ENCODE measurements around the gene LAMP1.
A peak's percentile ranks its signal among the peaks of the same experiment; 100 is the strongest.
"Not testable (repeated sequence)": the region's sequence is repeated elsewhere in the genome, so short reads cannot be mapped to it uniquely, and the experiment has no call there.

The LAMP1 gene

GRCh38 chr13:113367771-113368170 is 70.7 kb downstream of the LAMP1 start:
- DNase-seq (no peak), ATAC-seq (no peak)
- H3K4me3 Mint-ChIP-seq = no peak overlapping the region
- peaks cover 3% of the 10 kb centered on the region for H3K4me1 Mint-ChIP-seq
- no peak overlapping the region for H3K27ac Mint-ChIP-seq
- H3K9me3 Mint-ChIP-seq = no peaks in the 10 kb centered on the region
- peaks cover 27% of the 10 kb centered on the region for H3K27me3 Mint-ChIP-seq

GRCh38 chr13:113368353-113368752 is 71.3 kb downstream of the LAMP1 start:
- H3K27me3 Mint-ChIP-seq = peaks cover 24% of the 10 kb centered on the region
- not testable (repeated sequence) for H3K9me3 Mint-ChIP-seq, DNase-seq, H3K4me3 Mint-ChIP-seq, ATAC-seq, H3K27ac Mint-ChIP-seq, H3K4me1 Mint-ChIP-seq

- Mint-ChIP-seq H3K4me1 (no peaks in the 10 kb centered on the region), H3K9me3 (no peaks in the 10 kb centered on the region), H3K4me3 (no peak overlapping the region), H3K27me3 (peaks cover 27% of the 10 kb centered on the region), H3K27ac (no peak overlapping the region)
- ATAC-seq (no peak), DNase-seq (no peak)
Measured at GRCh38 chr13:113369189-113369588, 72.2 kb downstream of the LAMP1 start.

GRCh38 chr13:113369881-113370280 is 72.8 kb downstream of the LAMP1 start:
- H3K27me3 Mint-ChIP-seq = peaks cover 30% of the 10 kb centered on the region
- no peaks in the 10 kb centered on the region for H3K9me3 Mint-ChIP-seq
- H3K27ac Mint-ChIP-seq = no peak overlapping the region
- no peak for DNase-seq
- H3K4me1 Mint-ChIP-seq = no peaks in the 10 kb centered on the region
- no peak for ATAC-seq
- no peak overlapping the region for H3K4me3 Mint-ChIP-seq

- no peaks in the 10 kb centered on the region for H3K9me3 Mint-ChIP-seq
- H3K27me3 Mint-ChIP-seq = peaks cover 25% of the 10 kb centered on the region
- ATAC-seq = peak; percentile 26
- no peak overlapping the region for H3K27ac Mint-ChIP-seq
- DNase-seq = no peak
- no peaks in the 10 kb centered on the region for H3K4me1 Mint-ChIP-seq
- H3K4me3 Mint-ChIP-seq = no peak overlapping the region
Measured at GRCh38 chr13:113371061-113371460, 74.0 kb downstream of the LAMP1 start.

- not testable (repeated sequence) for H3K9me3 Mint-ChIP-seq, H3K4me3 Mint-ChIP-seq, ATAC-seq, H3K27ac Mint-ChIP-seq, DNase-seq, H3K4me1 Mint-ChIP-seq
- H3K27me3 Mint-ChIP-seq = peaks cover 25% of the 10 kb centered on the region
Measured at GRCh38 chr13:113371701-113372100, 74.7 kb downstream of the LAMP1 start.
